ENCODE data around the gene CRYBB3.

DNA sequence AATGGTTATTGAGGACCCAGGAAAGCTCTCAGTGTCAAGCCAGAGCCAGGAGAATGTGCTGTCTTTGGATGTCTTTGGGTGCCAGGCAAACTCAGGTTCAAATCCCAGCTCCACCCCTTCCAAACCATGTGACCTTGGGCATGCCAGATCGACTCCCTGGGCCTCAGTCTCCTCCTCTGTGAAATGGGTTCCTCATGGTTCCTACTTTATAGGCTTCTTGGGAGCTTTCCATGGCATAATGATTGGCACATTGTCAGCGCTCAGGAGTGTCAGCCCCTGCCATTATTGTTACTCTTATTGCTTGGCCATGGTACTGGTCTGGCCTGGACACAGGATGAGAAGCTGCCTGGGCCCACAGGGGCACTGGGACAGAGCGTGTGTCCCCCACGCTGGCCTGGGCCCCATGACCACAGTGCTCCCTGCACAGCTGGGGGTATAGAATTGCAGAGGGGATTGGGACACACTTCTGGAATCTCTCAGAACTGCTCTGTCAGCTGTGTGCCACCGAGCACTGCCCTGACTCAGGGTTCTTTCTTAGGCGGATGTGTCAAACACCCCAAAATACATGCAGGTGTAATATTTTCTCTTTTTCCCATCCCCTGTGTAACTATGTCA lies 37.6 kb upstream of the CRYBB3 start:
- no peak for TF ChIP-seq POLR2A (IDR thresholded peaks at IDR 0.05)
- TF ChIP-seq, protein P1, sequence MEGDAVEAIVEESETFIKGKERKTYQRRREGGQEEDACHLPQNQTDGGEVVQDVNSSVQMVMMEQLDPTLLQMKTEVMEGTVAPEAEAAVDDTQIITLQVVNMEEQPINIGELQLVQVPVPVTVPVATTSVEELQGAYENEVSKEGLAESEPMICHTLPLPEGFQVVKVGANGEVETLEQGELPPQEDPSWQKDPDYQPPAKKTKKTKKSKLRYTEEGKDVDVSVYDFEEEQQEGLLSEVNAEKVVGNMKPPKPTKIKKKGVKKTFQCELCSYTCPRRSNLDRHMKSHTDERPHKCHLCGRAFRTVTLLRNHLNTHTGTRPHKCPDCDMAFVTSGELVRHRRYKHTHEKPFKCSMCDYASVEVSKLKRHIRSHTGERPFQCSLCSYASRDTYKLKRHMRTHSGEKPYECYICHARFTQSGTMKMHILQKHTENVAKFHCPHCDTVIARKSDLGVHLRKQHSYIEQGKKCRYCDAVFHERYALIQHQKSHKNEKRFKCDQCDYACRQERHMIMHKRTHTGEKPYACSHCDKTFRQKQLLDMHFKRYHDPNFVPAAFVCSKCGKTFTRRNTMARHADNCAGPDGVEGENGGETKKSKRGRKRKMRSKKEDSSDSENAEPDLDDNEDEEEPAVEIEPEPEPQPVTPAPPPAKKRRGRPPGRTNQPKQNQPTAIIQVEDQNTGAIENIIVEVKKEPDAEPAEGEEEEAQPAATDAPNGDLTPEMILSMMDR (IDR thresholded peaks at IDR 0.05), result no peak

Measured in uterus (tissue), 2 donors.